IMR-90 (cell line): ENCODE results near the gene BTG2. TPM values are rescaled to one million over a fixed set of nuclear protein-coding genes. Genes with fewer than 3 reads are reported as not detected.

Experiments used
- ATAC-seq: fragments of 200-7000 bp; cut with Tn5 transposase; 2 replicates; pipeline ENCODE4 v1.9.1; 2020; ENCODE audit warnings: low read depth, mild to moderate bottlenecking, moderate library complexity
- BruUV-seq: library from RNA; stranded (reverse); fragments of 400-500 nt; replicated peaks from 2 replicates; lab custom pipeline; 2021; lab: Mats Ljungman, UMichigan
- CTCF ChIA-PET: fragments of 300-600 bp; formaldehyde crosslinking; extraction: SDS; loops from one replicate; lab custom pipeline; 2021; ENCODE audit warnings: antibody characterized with exemption; lab: Yijun Ruan, JAX
- POLR2A ChIA-PET: fragments of 300-600 bp; sonication (Branson Sonifier 250); formaldehyde crosslinking; loops from one replicate; lab custom pipeline; 2022; ENCODE audit warnings: antibody characterized with exemption; ENCODE audit not compliant: unreplicated experiment; lab: Charles Lee
- DNase-seq: peaks from one replicate; pipeline ENCODE4 v3.0.0; 2013
- H2AFZ ChIP-seq: replicated peaks from 2 replicates; pipeline ENCODE3; 2013; ENCODE audit warnings: low read length, mild to moderate bottlenecking; ENCODE audit not compliant: poor library complexity
- H2AK5ac ChIP-seq: 2 replicates; pipeline ENCODE4 v1.6.1; 2013; ENCODE audit warnings: low read depth, low read length, inconsistent platforms
- H2AK9ac ChIP-seq: replicated peaks from 2 replicates; pipeline ENCODE3; 2013; ENCODE audit warnings: mild to moderate bottlenecking, low read depth, low read length, moderate library complexity; ENCODE audit not compliant: poor library complexity
- H2BK120ac ChIP-seq: 2 replicates; pipeline ENCODE4 v1.6.1; 2013; ENCODE audit warnings: low read depth, low read length, inconsistent platforms
- H2BK15ac ChIP-seq: 3 replicates; pipeline ENCODE4 v1.6.1; 2013; ENCODE audit warnings: low read depth, low read length, inconsistent platforms
- H2BK20ac ChIP-seq: 2 replicates; pipeline ENCODE4 v1.6.1; 2013; ENCODE audit warnings: low read depth, mild to moderate bottlenecking, inconsistent platforms, low read length, moderate library complexity
- H2BK5ac ChIP-seq: 2 replicates; pipeline ENCODE4 v1.6.1; 2013; ENCODE audit warnings: mild to moderate bottlenecking, low read depth, low read length, inconsistent platforms; ENCODE audit not compliant: poor library complexity, severe bottlenecking
- H3K14ac ChIP-seq: replicated peaks from 2 replicates; pipeline ENCODE4 v1.6.1; 2013; ENCODE audit warnings: low read depth, low read length, inconsistent platforms
- H3K18ac ChIP-seq: 2 replicates; pipeline ENCODE4 v1.6.1; 2013; ENCODE audit warnings: low read depth, low read length, control low read depth
- H3K23ac ChIP-seq: 2 replicates; pipeline ENCODE4 v1.6.1; 2013; ENCODE audit warnings: low read depth, low read length, inconsistent platforms
- H3K27ac ChIP-seq: 2 replicates; pipeline ENCODE4 v1.5.1; 2013; ENCODE audit warnings: mild to moderate bottlenecking, control low read depth, low read length; ENCODE audit not compliant: insufficient read depth
- H3K27me3 ChIP-seq: 2 replicates; pipeline ENCODE4 v1.6.1; 2013; ENCODE audit warnings: low read length; ENCODE audit not compliant: control insufficient read depth, insufficient read depth
- H3K36me3 ChIP-seq: 2 replicates; pipeline ENCODE4 v1.6.1; 2013; ENCODE audit warnings: low read length, mixed read lengths; ENCODE audit not compliant: control insufficient read depth, insufficient read depth
- H3K4ac ChIP-seq: 2 replicates; pipeline ENCODE4 v1.6.1; 2013; ENCODE audit warnings: low read depth, low read length, inconsistent platforms
- H3K4me1 ChIP-seq: 2 replicates; pipeline ENCODE4 v1.6.1; 2013; ENCODE audit warnings: low read length, mixed read lengths; ENCODE audit not compliant: control insufficient read depth, insufficient read depth
- H3K4me2 ChIP-seq: 2 replicates; pipeline ENCODE4 v1.6.1; 2013; ENCODE audit warnings: low read depth, mild to moderate bottlenecking, control low read depth, low read length, moderate library complexity
- H3K4me3 ChIP-seq: 2 replicates; pipeline ENCODE4 v1.5.1; 2013; ENCODE audit warnings: low read depth, mild to moderate bottlenecking, control low read depth, low read length, moderate library complexity; ENCODE audit not compliant: insufficient read depth
- H3K56ac ChIP-seq: 2 replicates; pipeline ENCODE4 v1.6.1; 2013; ENCODE audit warnings: low read length, inconsistent platforms; ENCODE audit not compliant: insufficient read depth; ENCODE audit errors: extremely low read depth
- H3K79me1 ChIP-seq, 2 experiments: 2 replicates each; pipeline ENCODE4 v1.6.1; 2013; ENCODE audit warnings: low read length in 2 of 2, inconsistent platforms in 1 of 2, low read depth in 1 of 2
- H3K9ac ChIP-seq: 2 replicates; pipeline ENCODE4 v1.6.1; 2013; ENCODE audit warnings: low read depth, low read length, control low read depth
- H3K9me1 ChIP-seq: 2 replicates; pipeline ENCODE4 v1.6.1; 2013; ENCODE audit warnings: low read length, inconsistent platforms; ENCODE audit not compliant: insufficient read depth
- H3K9me3 ChIP-seq: 2 replicates; pipeline ENCODE4 v1.6.1; 2013; ENCODE audit warnings: low read length; ENCODE audit not compliant: control insufficient read depth, insufficient read depth
- H4K20me1 ChIP-seq: 2 replicates; pipeline ENCODE4 v1.6.1; 2013; ENCODE audit warnings: low read length, inconsistent platforms; ENCODE audit not compliant: insufficient read depth
- H4K5ac ChIP-seq: 2 replicates; pipeline ENCODE4 v1.6.1; 2013; ENCODE audit warnings: mild to moderate bottlenecking, low read depth, low read length, control low read depth
- H4K8ac ChIP-seq, 2 experiments: 2 replicates each; pipeline ENCODE4 v1.6.1; 2013; ENCODE audit warnings: low read depth in 2 of 2, low read length in 2 of 2, control low read depth in 1 of 2, inconsistent platforms in 1 of 2
- H4K91ac ChIP-seq: 2 replicates; pipeline ENCODE4 v1.6.1; 2013; ENCODE audit warnings: low read depth, low read length, inconsistent platforms; ENCODE audit not compliant: insufficient read depth
- CEBPB ChIP-seq: IDR thresholded peaks from 2 replicates; pipeline ENCODE4 v1.6.1; 2012; ENCODE audit warnings: low read depth, low read length, improper control_type of control experiment
- RAD21 ChIP-seq: IDR thresholded peaks from 2 replicates; pipeline ENCODE4 v1.6.1; 2012; ENCODE audit warnings: low read length, improper control_type of control experiment
- RCOR1 ChIP-seq: IDR thresholded peaks from 2 replicates; pipeline ENCODE4 v1.6.1; 2012; ENCODE audit warnings: mild to moderate bottlenecking, low read length, improper control_type of control experiment; ENCODE audit not compliant: insufficient replicate concordance
- WGBS, 2 experiments: methylation state at CpG; one replicate each; pipeline versions ENCODE4 v1.1.5 to v1.1.7; 2013; ENCODE audit warnings: missing lambda C conversion rate in 2 of 2; ENCODE audit not compliant: insufficient read length in 1 of 2; ENCODE audit errors: extremely low coverage in 2 of 2; 5-methylcytosine and 5-hydroxymethylcytosine counted together
- dilution Hi-C: fragments of 300-500 bp; cut with HindIII; formaldehyde crosslinking; loops from one replicate; pipeline ENCODE4 v1.14.3; 2018; ENCODE audit warnings: low sequenced_read_pairs; ENCODE audit not compliant: unreplicated experiment
- in situ Hi-C: fragments of 300-500 bp; cut with MboI; formaldehyde crosslinking; loops from 3 replicates; pipeline ENCODE4 v1.14.3; 2019; ENCODE audit warnings: low sequenced_read_pairs, inconsistent platforms, mixed read lengths
- intact Hi-C: fragments of 100-400 bp; cut with micrococcal nuclease; formaldehyde crosslinking; loops from 2 replicates; pipeline ENCODE4 v1.10.0; 2022
- polyA plus RNA-seq, 3 experiments: library from polyadenylated mRNA; depleted of rRNA; stranded (reverse); fragments of >200 nt; gene quantifications; 2 replicates each; pipeline ENCODE4 v1.2.3, GENCODE V29; 2012; ENCODE audit warnings: low replicate concordance in 1 of 3
- total RNA-seq: library from RNA; depleted of rRNA; stranded (reverse); fragments of >200 nt; gene quantifications from 2 replicates; pipeline ENCODE4 v1.2.3, GENCODE V29; 2012

BTG2 gene
- total and polyA plus RNA-seq, 2 of the 4 experiments (the other 2 are of a cell fraction), result 8.4 to 18.8 TPM

DNA sequence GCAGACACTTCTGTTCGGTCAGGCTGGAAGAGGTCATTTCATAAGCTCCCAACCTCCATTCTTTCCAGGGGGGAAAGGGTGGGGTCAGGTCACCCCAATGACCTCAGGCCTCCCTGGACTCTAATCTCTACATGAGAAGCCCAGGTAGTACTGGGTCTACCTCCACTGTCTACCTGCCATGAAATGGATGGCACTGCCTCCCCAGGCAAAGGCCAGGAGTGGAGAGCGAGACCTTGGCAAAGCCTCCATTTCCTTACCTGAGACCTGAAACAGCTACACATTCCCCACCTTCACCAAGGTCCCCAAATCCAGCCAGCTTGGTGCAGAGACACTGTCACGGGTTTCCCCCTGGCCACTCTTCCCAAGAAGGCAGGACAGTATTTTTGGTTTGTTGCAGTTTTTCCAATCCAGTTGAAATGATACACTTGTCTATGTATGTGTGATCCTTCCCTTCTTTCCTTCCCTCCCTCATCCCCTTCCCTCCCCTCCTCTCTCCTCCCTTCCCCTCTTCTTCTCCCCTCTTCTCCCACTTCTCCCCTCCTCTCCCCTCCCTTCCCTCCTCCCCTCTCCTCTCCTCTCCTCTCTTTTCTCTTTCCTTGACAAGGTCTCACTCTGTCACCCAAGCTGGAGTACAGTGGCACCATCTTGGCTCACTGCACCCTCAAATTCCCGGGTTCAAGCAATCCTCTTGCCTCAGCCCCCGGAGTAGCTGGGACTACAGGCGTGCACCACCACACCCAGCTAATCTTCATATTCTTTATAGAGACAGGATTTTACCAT is 16.1 kb downstream of the BTG2 start:
- 75% methylated on average over 3 of the region's 6 CpGs; no CpG with 5 or more reads in 1 of the 2 experiments for WGBS, 2 experiments
- H3K14ac ChIP-seq, result no peak overlapping the region
- ChIA-PET CTCF (interaction anchor here (0.8 to 2.3 kb wide), 2 partner anchors 8 to 54 kb away, joined by 3 to 8 read pairs; no protein-coding TSS in a partner anchor), POLR2A (no interaction called here)
- H2AFZ ChIP-seq, result no peak overlapping the region
- no peak for ATAC-seq
- no peak overlapping the region for H4K8ac ChIP-seq
- H3K4me1 ChIP-seq, result peaks cover 11% of the 10 kb centered on the region; the same call in 1 of the 2 replicates
- H2BK120ac ChIP-seq, result peak overlapping the region; percentile 49; the same call in 1 of the 2 replicates
- no peak overlapping the region for H2BK5ac ChIP-seq
- H3K23ac ChIP-seq, result no peak overlapping the region
- no peak overlapping the region for H3K4me3 ChIP-seq
- H3K4me2 ChIP-seq, result no peak overlapping the region
- no peak overlapping the region for H3K18ac ChIP-seq
- H3K36me3 ChIP-seq, result no peaks in the 10 kb centered on the region
- H3K9me1 ChIP-seq, result peaks cover 3% of the 10 kb centered on the region; the same call in 1 of the 2 replicates
- no peak overlapping the region for H3K56ac ChIP-seq
- no peaks in the 10 kb centered on the region for H4K20me1 ChIP-seq
- dilution Hi-C loops, result no loop called here
- H3K9me3 ChIP-seq, result no peaks in the 10 kb centered on the region
- H2BK20ac ChIP-seq, result no peak overlapping the region
- no peak overlapping the region for H2AK5ac ChIP-seq
- intact Hi-C loops, result no loop called here
- no peak overlapping the region for H3K4ac ChIP-seq
- no peak for DNase-seq
- peaks cover 55% of the 10 kb centered on the region for H3K27me3 ChIP-seq
- H2AK9ac ChIP-seq, result no peak overlapping the region
- BruUV-seq, result no TSS peak
- no peak overlapping the region for H3K9ac ChIP-seq
- no peak for TF ChIP-seq RCOR1
- no peak for TF ChIP-seq RAD21
- TF ChIP-seq CEBPB, result no peak
- H3K27ac ChIP-seq, result no peak overlapping the region
- no peaks in the 10 kb centered on the region for H3K79me1 ChIP-seq
- no peak overlapping the region for H4K5ac ChIP-seq
- no peak overlapping the region for H4K91ac ChIP-seq
- in situ Hi-C loops, result no loop called here
- H2BK15ac ChIP-seq, result no peak overlapping the region
